HCT116 (cell line): ENCODE data around the gene ASS1.

Experiments used
- EZH2 ChIP-seq: fragments of 200-600 bp; sonication (generic); IDR thresholded peaks from 2 replicates; pipeline ENCODE4 v1.6.1; 2017; ENCODE audit warnings: antibody characterized with exemption, mixed run types
- EZH2phosphoT487 ChIP-seq: fragments of 200-600 bp; IDR thresholded peaks from 2 replicates; pipeline ENCODE4 v1.6.1; 2018; ENCODE audit warnings: antibody characterized with exemption, borderline replicate concordance
- POLR2A ChIP-seq: IDR thresholded peaks from 2 replicates; pipeline ENCODE4 v1.7.0; 2011; ENCODE audit warnings: borderline replicate concordance; ENCODE audit not compliant: insufficient read depth, insufficient read length; ENCODE audit errors: extremely low read depth
- POLR2AphosphoS5 ChIP-seq: IDR thresholded peaks from 2 replicates; pipeline ENCODE4 v1.6.1; 2011; ENCODE audit warnings: mild to moderate bottlenecking, low read depth, low read length, moderate library complexity
- SIN3A ChIP-seq: IDR thresholded peaks from 2 replicates; pipeline ENCODE4 v1.6.1; 2012; ENCODE audit warnings: low read depth
- SP1 ChIP-seq: IDR thresholded peaks from 2 replicates; pipeline ENCODE4 v1.6.1; 2012; ENCODE audit warnings: low read depth
- TCF7L2 ChIP-seq: IDR thresholded peaks from 2 replicates; pipeline ENCODE4 v1.7.0; 2011; ENCODE audit warnings: borderline replicate concordance, inconsistent platforms; ENCODE audit not compliant: insufficient read depth, insufficient read length; ENCODE audit errors: extremely low read depth
- ZFX ChIP-seq: fragments of 450-650 bp; IDR thresholded peaks from 2 replicates; pipeline ENCODE4 v1.6.1; 2017
- TF ChIP-seq, protein P1 (sequence below), 3 experiments: fragments of 200-600 bp in 1 of 3; sonication (generic) in 1 of 3; IDR thresholded peaks in 2 of 3; conservative IDR thresholded peaks in 1 of 3; 2 replicates each; pipeline ENCODE4 v1.5.1; 2012 to 2017; ENCODE audit warnings: low read depth in 2 of 3, low read length in 2 of 3, antibody characterized with exemption in 1 of 3, borderline replicate concordance in 1 of 3, control low read depth in 1 of 3, mild to moderate bottlenecking in 1 of 3, mixed read lengths in 1 of 3, mixed run types in 1 of 3, moderate library complexity in 1 of 3; ENCODE audit not compliant: insufficient read depth in 1 of 3
- TF ChIP-seq, protein P2 (sequence below): IDR thresholded peaks from 2 replicates; pipeline ENCODE4 v1.6.1; 2012

DNA sequence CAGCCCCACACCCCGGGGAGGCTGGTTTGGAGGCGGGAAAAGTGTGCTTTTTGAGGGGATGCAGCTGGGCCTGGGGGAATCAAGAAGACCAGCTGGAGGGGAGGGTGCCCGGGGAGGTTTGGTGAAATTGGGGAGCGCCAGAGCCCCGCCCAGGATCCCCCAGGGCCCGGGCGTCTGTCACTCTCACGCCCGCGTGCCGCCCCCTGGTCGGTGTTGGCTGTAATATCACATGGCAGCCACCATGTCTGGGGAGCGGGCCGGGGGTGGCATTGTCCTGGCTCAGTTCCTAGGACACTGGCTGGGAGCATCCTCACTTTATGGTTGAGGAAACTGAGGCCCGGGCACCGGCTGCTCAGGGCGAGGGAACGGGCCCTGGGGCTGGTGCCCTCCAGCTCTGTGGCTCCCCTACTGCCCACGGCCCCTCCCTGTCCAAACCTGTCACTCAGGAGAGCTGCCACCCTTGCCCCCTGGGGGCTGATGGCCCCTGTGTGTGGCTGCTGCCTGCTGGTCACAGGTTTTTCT is 27.5 kb downstream of the ASS1 start:
- TF ChIP-seq, protein P1, sequence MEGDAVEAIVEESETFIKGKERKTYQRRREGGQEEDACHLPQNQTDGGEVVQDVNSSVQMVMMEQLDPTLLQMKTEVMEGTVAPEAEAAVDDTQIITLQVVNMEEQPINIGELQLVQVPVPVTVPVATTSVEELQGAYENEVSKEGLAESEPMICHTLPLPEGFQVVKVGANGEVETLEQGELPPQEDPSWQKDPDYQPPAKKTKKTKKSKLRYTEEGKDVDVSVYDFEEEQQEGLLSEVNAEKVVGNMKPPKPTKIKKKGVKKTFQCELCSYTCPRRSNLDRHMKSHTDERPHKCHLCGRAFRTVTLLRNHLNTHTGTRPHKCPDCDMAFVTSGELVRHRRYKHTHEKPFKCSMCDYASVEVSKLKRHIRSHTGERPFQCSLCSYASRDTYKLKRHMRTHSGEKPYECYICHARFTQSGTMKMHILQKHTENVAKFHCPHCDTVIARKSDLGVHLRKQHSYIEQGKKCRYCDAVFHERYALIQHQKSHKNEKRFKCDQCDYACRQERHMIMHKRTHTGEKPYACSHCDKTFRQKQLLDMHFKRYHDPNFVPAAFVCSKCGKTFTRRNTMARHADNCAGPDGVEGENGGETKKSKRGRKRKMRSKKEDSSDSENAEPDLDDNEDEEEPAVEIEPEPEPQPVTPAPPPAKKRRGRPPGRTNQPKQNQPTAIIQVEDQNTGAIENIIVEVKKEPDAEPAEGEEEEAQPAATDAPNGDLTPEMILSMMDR (IDR thresholded peaks at IDR 0.05 in 2 of 3, conservative IDR thresholded peaks at IDR 0.05 in 1 of 3; ENCODE audit: borderline replicate concordance in 1 of 3, insufficient read depth in 1 of 3, low read depth in 2 of 3, low read length in 2 of 3): no peak
- TF ChIP-seq TCF7L2: no peak
- no peak for TF ChIP-seq SIN3A
- TF ChIP-seq POLR2A: no peak
- TF ChIP-seq SP1: no peak
- TF ChIP-seq POLR2AphosphoS5: no peak
- TF ChIP-seq EZH2: no peak
- TF ChIP-seq, protein P2, sequence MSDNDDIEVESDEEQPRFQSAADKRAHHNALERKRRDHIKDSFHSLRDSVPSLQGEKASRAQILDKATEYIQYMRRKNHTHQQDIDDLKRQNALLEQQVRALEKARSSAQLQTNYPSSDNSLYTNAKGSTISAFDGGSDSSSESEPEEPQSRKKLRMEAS: no peak
- no peak for TF ChIP-seq EZH2phosphoT487
- no peak for TF ChIP-seq ZFX
